ENCODE measurements around the gene DCHS2. TPM values are rescaled to one million over a fixed set of nuclear protein-coding genes. Genes with fewer than 3 reads are reported as not detected.

DCHS2 gene
- total RNA-seq, 1 donor from 2014 or later = 0.71 TPM

GRCh38 chr4:154492288-154492687 lies 689 bp upstream of the DCHS2 start:
- Histone ChIP-seq H3K27me3 (peaks cover 83% of the 10 kb centered on the region), H3K36me3 (no peaks in the 10 kb centered on the region), H4K20me1 (ENCODE audit: low read depth) (no peaks in the 10 kb centered on the region), H3F3A (ENCODE audit: low read depth) (peaks cover 14% of the 10 kb centered on the region), H3K4me1 (peaks cover 3% of the 10 kb centered on the region), H2AFZ (replicated peaks) (peak overlapping the region; percentile 92), H3K4me2 (peak overlapping the region; percentile 97), H3K79me2 (ENCODE audit: low read depth) (no peaks in the 10 kb centered on the region), H3K27ac (no peak overlapping the region), H3K9me3 (ENCODE audit: low read depth) (no peaks in the 10 kb centered on the region), H3K4me3 (peak overlapping the region; percentile 55), H3K9ac (no peak overlapping the region)
- peak; percentile 20 for DNase-seq (ENCODE audit: low spot score)
- H3K9me3 Mint-ChIP-seq = peaks cover 4% of the 10 kb centered on the region
- H3K4me3 Mint-ChIP-seq = peak overlapping the region; percentile 86
- no peak overlapping the region for H3K27ac Mint-ChIP-seq
- no peaks in the 10 kb centered on the region for H3K36me3 Mint-ChIP-seq
- peaks cover 12% of the 10 kb centered on the region for H3K4me1 Mint-ChIP-seq
- TF ChIP-seq EZH2phosphoT487 (IDR thresholded peaks at IDR 0.05) (no peak), CTCF (IDR thresholded peaks at IDR 0.05) (no peak), EZH2 (IDR thresholded peaks at IDR 0.05) (no peak)
- peaks cover 39% of the 10 kb centered on the region for H3K27me3 Mint-ChIP-seq (ENCODE audit: insufficient read depth, low read depth)

GRCh38 chr4:154490583-154491340 lies 837 bp downstream of the DCHS2 start:
- TF ChIP-seq EZH2 (IDR thresholded peaks at IDR 0.05) (peak; percentile 87), EZH2phosphoT487 (IDR thresholded peaks at IDR 0.05) (peak; percentile 77), CTCF (IDR thresholded peaks at IDR 0.05) (no peak)
- H3F3A ChIP-seq (ENCODE audit: low read depth) = peaks cover 14% of the 10 kb centered on the region
- H4K20me1 ChIP-seq (ENCODE audit: low read depth) = no peaks in the 10 kb centered on the region
- H3K4me2 ChIP-seq = peak overlapping the region; percentile 97
- H3K27ac ChIP-seq = no peak overlapping the region
- H3K27me3 Mint-ChIP-seq (ENCODE audit: insufficient read depth, low read depth) = peaks cover 39% of the 10 kb centered on the region
- peak overlapping the region; percentile 92 for H2AFZ ChIP-seq (replicated peaks)
- peaks cover 4% of the 10 kb centered on the region for H3K9me3 Mint-ChIP-seq
- H3K4me3 ChIP-seq = peak overlapping the region; percentile 55
- H3K27ac Mint-ChIP-seq = no peak overlapping the region
- H3K9me3 ChIP-seq (ENCODE audit: low read depth) = no peaks in the 10 kb centered on the region
- no peaks in the 10 kb centered on the region for H3K36me3 ChIP-seq
- peaks cover 12% of the 10 kb centered on the region for H3K4me1 Mint-ChIP-seq
- H3K27me3 ChIP-seq = peaks cover 92% of the 10 kb centered on the region
- H3K4me1 ChIP-seq = peaks cover 3% of the 10 kb centered on the region
- DNase-seq (ENCODE audit: low spot score) = peak; percentile 57
- no peak overlapping the region for H3K9ac ChIP-seq
- H3K36me3 Mint-ChIP-seq = no peaks in the 10 kb centered on the region
- no peaks in the 10 kb centered on the region for H3K79me2 ChIP-seq (ENCODE audit: low read depth)
- peak overlapping the region; percentile 86 for H3K4me3 Mint-ChIP-seq

- Histone ChIP-seq H3K4me2 (peak overlapping the region; percentile 97), H4K20me1 (ENCODE audit: low read depth) (no peaks in the 10 kb centered on the region), H3K27me3 (peaks cover 97% of the 10 kb centered on the region), H3K27ac (no peak overlapping the region), H3K9ac (no peak overlapping the region), H3K36me3 (no peaks in the 10 kb centered on the region), H3K79me2 (ENCODE audit: low read depth) (no peaks in the 10 kb centered on the region), H3K9me3 (ENCODE audit: low read depth) (no peaks in the 10 kb centered on the region), H3K4me3 (peak overlapping the region; percentile 55), H3F3A (ENCODE audit: low read depth) (peaks cover 14% of the 10 kb centered on the region), H2AFZ (replicated peaks) (peak overlapping the region; percentile 92), H3K4me1 (peaks cover 3% of the 10 kb centered on the region)
- DNase-seq (ENCODE audit: low spot score) = peak; percentile 46
- Mint-ChIP-seq H3K27ac (no peak overlapping the region), H3K27me3 (ENCODE audit: insufficient read depth, low read depth) (peaks cover 39% of the 10 kb centered on the region), H3K4me3 (peak overlapping the region; percentile 86), H3K4me1 (peaks cover 12% of the 10 kb centered on the region), H3K36me3 (no peaks in the 10 kb centered on the region), H3K9me3 (peaks cover 4% of the 10 kb centered on the region)
- no peak for TF ChIP-seq EZH2phosphoT487 (IDR thresholded peaks at IDR 0.05)
- no peak for TF ChIP-seq CTCF (IDR thresholded peaks at IDR 0.05)
- no peak for TF ChIP-seq EZH2 (IDR thresholded peaks at IDR 0.05)
These were observed 1.4 kb downstream of the DCHS2 start for GRCh38 chr4:154490234-154490582.

Measured in neural progenitor cell (in vitro differentiated cells).